ENCODE results near the gene ZSCAN22. TPM values are rescaled to one million over a fixed set of nuclear protein-coding genes. Genes with fewer than 3 reads are reported as not detected.

ZSCAN22 gene
- total RNA-seq, 1 experiment from 2014 or later = 3.2 TPM

DNA sequence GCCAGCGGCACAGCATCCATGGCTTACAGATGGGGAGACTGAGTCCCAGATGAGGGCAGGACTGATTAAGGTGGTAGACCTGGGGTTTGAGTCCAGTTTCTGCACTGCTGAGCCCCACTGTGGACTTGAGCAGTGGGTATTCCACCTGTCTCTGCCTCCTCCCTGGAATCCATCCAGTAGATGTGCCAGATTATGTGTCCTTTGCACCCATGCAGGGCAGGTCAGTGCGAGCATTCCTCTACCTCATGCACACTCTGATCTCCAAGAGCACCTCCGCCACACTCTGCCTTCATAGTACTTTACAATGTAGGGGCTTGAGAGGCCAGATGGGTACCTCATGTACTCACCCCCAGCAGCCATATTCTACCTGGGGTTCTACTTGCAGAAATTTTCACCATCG is 10.0 kb downstream of the ZSCAN22 start (continued):
- TF ChIP-seq ZNF532 (CRISPR knock-in tag; IDR thresholded peaks at IDR 0.05; ENCODE audit: borderline replicate concordance) (no peak), MYBL2 (CRISPR knock-in tag; IDR thresholded peaks at IDR 0.05) (no peak)
- TF ChIP-seq, protein P1, sequence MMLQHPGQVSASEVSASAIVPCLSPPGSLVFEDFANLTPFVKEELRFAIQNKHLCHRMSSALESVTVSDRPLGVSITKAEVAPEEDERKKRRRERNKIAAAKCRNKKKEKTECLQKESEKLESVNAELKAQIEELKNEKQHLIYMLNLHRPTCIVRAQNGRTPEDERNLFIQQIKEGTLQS (CRISPR knock-in tag; conservative IDR thresholded peaks at IDR 0.05) = no peak
- TF ChIP-seq, protein P2, sequence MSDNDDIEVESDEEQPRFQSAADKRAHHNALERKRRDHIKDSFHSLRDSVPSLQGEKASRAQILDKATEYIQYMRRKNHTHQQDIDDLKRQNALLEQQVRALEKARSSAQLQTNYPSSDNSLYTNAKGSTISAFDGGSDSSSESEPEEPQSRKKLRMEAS (CRISPR knock-in tag; IDR thresholded peaks at IDR 0.05) = no peak

GRCh38 chr19:58338336-58338735 is 11.5 kb downstream of the ZSCAN22 start:
- ChIA-PET POLR2A (no interaction called here), CTCF (interaction anchor here (0.7 to 1.6 kb wide), 5 partner anchors 19 to 37 kb away, joined by 4 to 6 read pairs (median 5); partner anchors contain the start of gene ZNF497)
- Mint-ChIP-seq H3K4me3 (no peak overlapping the region), H3K27me3 (ENCODE audit: low read depth) (peaks cover 3% of the 10 kb centered on the region; the same call in 1 of the 2 replicates), H3K36me3 (peaks cover 24% of the 10 kb centered on the region), H3K9me3 (peaks cover 3% of the 10 kb centered on the region; the same call in 1 of the 2 replicates), H3K27ac (no peak overlapping the region), H3K4me1 (no peaks in the 10 kb centered on the region)
- DNase-seq (ENCODE audit: low spot score) (no peak), ATAC-seq (no peak)
- TF ChIP-seq ZNF396 (CRISPR knock-in tag; IDR thresholded peaks at IDR 0.05; ENCODE audit: borderline replicate concordance) (no peak), ZNF512 (CRISPR knock-in tag; IDR thresholded peaks at IDR 0.05; ENCODE audit: borderline replicate concordance) (no peak), NFATC4 (CRISPR knock-in tag; IDR thresholded peaks at IDR 0.05) (no peak), ZMAT4 (CRISPR knock-in tag; IDR thresholded peaks at IDR 0.05) (no peak), ATF2 (CRISPR knock-in tag; IDR thresholded peaks at IDR 0.05; ENCODE audit: borderline replicate concordance, low read depth) (no peak), NFYB (CRISPR knock-in tag; conservative IDR thresholded peaks at IDR 0.05; ENCODE audit: low read depth) (no peak), ZNF263 (CRISPR knock-in tag; IDR thresholded peaks at IDR 0.05; ENCODE audit: low read depth) (no peak)

DNA sequence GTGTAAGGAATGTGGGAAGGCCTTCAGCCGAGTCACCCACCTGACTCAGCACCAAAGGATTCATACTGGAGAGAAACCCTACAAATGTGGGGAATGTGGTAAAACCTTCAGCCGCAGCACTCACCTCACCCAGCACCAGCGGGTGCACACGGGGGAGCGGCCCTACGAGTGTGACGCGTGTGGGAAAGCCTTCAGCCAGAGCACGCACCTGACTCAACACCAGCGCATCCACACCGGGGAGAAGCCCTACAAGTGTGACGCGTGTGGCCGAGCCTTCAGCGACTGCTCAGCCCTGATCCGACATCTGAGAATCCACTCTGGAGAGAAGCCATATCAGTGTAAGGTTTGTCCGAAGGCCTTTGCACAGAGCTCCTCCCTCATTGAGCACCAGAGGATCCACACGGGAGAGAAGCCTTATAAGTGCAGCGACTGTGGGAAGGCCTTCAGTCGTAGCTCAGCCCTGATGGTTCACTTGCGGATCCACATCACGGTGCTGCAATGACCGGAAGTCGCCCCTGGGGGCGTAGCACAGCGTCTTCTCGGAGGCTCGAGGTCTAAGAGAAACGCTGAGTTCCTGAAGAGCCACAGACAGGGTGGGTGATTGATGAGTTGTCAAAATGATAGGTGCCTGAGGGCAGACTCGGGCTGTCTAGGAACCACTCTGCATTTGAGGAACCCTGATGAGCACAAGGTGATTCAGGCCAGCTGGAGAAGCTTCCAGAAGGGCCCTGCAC is 12.2 kb downstream of the ZSCAN22 start:
- peak; percentile 73 for DNase-seq (ENCODE audit: low spot score)
- TF ChIP-seq NR1H2 (CRISPR knock-in tag; IDR thresholded peaks at IDR 0.05) (no peak), NFATC4 (CRISPR knock-in tag; IDR thresholded peaks at IDR 0.05) (no peak), ZNF423 (CRISPR knock-in tag; IDR thresholded peaks at IDR 0.05) (no peak), ZNF512 (CRISPR knock-in tag; IDR thresholded peaks at IDR 0.05; ENCODE audit: borderline replicate concordance) (no peak)
- TF ChIP-seq, protein P3, sequence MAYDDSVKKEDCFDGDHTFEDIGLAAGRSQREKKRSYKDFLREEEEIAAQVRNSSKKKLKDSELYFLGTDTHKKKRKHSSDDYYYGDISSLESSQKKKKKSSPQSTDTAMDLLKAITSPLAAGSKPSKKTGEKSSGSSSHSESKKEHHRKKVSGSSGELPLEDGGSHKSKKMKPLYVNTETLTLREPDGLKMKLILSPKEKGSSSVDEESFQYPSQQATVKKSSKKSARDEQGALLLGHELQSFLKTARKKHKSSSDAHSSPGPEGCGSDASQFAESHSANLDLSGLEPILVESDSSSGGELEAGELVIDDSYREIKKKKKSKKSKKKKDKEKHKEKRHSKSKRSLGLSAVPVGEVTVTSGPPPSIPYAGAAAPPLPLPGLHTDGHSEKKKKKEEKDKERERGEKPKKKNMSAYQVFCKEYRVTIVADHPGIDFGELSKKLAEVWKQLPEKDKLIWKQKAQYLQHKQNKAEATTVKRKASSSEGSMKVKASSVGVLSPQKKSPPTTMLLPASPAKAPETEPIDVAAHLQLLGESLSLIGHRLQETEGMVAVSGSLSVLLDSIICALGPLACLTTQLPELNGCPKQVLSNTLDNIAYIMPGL (CRISPR knock-in tag; IDR thresholded peaks at IDR 0.05) = no peak
- TF ChIP-seq, protein P4, sequence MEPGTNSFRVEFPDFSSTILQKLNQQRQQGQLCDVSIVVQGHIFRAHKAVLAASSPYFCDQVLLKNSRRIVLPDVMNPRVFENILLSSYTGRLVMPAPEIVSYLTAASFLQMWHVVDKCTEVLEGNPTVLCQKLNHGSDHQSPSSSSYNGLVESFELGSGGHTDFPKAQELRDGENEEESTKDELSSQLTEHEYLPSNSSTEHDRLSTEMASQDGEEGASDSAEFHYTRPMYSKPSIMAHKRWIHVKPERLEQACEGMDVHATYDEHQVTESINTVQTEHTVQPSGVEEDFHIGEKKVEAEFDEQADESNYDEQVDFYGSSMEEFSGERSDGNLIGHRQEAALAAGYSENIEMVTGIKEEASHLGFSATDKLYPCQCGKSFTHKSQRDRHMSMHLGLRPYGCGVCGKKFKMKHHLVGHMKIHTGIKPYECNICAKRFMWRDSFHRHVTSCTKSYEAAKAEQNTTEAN (CRISPR knock-in tag; IDR thresholded peaks at IDR 0.05) = no peak

More for the DNA sequence above, 12.2 kb downstream of the ZSCAN22 start:
- CTCF ChIA-PET = interaction anchor here (0.6 to 2.2 kb wide), 21 partner anchors 8 to 175 kb away, joined by 3 to 19 read pairs (median 4); partner anchors contain the start of genes A1BG, RNF225, ZNF324 and ZNF497
- H3K27me3 Mint-ChIP-seq (ENCODE audit: low read depth) = peaks cover 3% of the 10 kb centered on the region; the same call in 1 of the 2 replicates
- peaks cover 24% of the 10 kb centered on the region for H3K36me3 Mint-ChIP-seq
- no peak overlapping the region for H3K27ac Mint-ChIP-seq
- no peak overlapping the region for H3K4me3 Mint-ChIP-seq
- H3K9me3 Mint-ChIP-seq = peaks cover 3% of the 10 kb centered on the region
- ATAC-seq = peak; percentile 91
- POLR2A ChIA-PET = interaction anchor here (0.6 kb wide), 1 partner anchor 53 kb away, joined by 3 read pairs; no protein-coding TSS in a partner anchor
- H3K4me1 Mint-ChIP-seq = no peaks in the 10 kb centered on the region
